Keratinocyte (primary cell): Measurements from ENCODE around the gene OR10H2. TPM values are rescaled to one million over a fixed set of nuclear protein-coding genes. Genes with fewer than 3 reads are reported as not detected.

Source experiments
- DNase-seq: peaks from one replicate; pipeline ENCODE4 v3.0.0-alpha.2; 2011; ENCODE audit warnings: low read depth, missing footprints, low spot score
- FAIRE-seq: peaks from 2 replicates; lab custom pipeline; 2011; peaks lifted over from hg19 to GRCh38; lab: Jason Lieb, UNC
- H2AFZ ChIP-seq: 2 replicates; pipeline ENCODE4 v1.6.0; 2012; ENCODE audit warnings: low read length, control low read depth, inconsistent platforms; ENCODE audit not compliant: control insufficient read depth
- H3K27ac ChIP-seq: 2 replicates; pipeline ENCODE4 v1.5.1; 2011; ENCODE audit warnings: low read length; ENCODE audit not compliant: control insufficient read depth, insufficient read depth
- H3K27me3 ChIP-seq: 3 replicates; pipeline ENCODE4 v1.6.0; 2011; ENCODE audit warnings: low read length; ENCODE audit not compliant: control insufficient read depth, insufficient read depth; ENCODE audit errors: extremely low read depth
- H3K36me3 ChIP-seq, 2 experiments: 2 replicates in 1 of 2; 3 replicates in 1 of 2; pipeline ENCODE4 v1.5.1; 2011; ENCODE audit warnings: low read length in 2 of 2, mild to moderate bottlenecking in 1 of 2; ENCODE audit not compliant: control insufficient read depth in 2 of 2, insufficient read depth in 2 of 2; ENCODE audit errors: extremely low read depth in 1 of 2
- H3K4me1 ChIP-seq: 3 replicates; pipeline ENCODE4 v1.5.1; 2011; ENCODE audit warnings: low read length; ENCODE audit not compliant: control insufficient read depth, insufficient read depth; ENCODE audit errors: extremely low read depth
- H3K4me2 ChIP-seq: 3 replicates; pipeline ENCODE4 v1.6.0; 2011; ENCODE audit warnings: low read depth, low read length; ENCODE audit not compliant: control insufficient read depth, insufficient read depth; ENCODE audit errors: extremely low read depth
- H3K4me3 ChIP-seq, 3 experiments: fragments of 200-600 bp in 1 of 3; sonication (generic) in 1 of 3; 2 replicates in 2 of 3; 3 replicates in 1 of 3; pipeline ENCODE4 v1.5.1; 2011 to 2016; ENCODE audit warnings: low read length in 3 of 3, mild to moderate bottlenecking in 3 of 3, control low read depth in 2 of 3, inconsistent platforms in 1 of 3, low read depth in 1 of 3, mixed read lengths in 1 of 3, mixed run types in 1 of 3, moderate library complexity in 1 of 3; ENCODE audit not compliant: control insufficient read depth in 2 of 3, insufficient read depth in 2 of 3; ENCODE audit errors: extremely low read depth in 1 of 3
- H3K79me2 ChIP-seq: 2 replicates; pipeline ENCODE4 v1.6.0; 2012; ENCODE audit warnings: low read length; ENCODE audit not compliant: control insufficient read depth, insufficient read depth
- H3K9ac ChIP-seq: 3 replicates; pipeline ENCODE4 v1.6.0; 2011; ENCODE audit warnings: low read length; ENCODE audit not compliant: control insufficient read depth, insufficient read depth; ENCODE audit errors: extremely low read depth
- H3K9me1 ChIP-seq: 3 replicates; pipeline ENCODE4 v1.6.0; 2011; ENCODE audit warnings: low read length; ENCODE audit not compliant: control insufficient read depth, insufficient read depth; ENCODE audit errors: extremely low read depth
- H3K9me3 ChIP-seq: 2 replicates; pipeline ENCODE4 v1.5.1; 2012; ENCODE audit warnings: low read depth, low read length; ENCODE audit not compliant: control insufficient read depth
- H4K20me1 ChIP-seq: 3 replicates; pipeline ENCODE4 v1.6.0; 2011; ENCODE audit warnings: low read length; ENCODE audit not compliant: control insufficient read depth, insufficient read depth; ENCODE audit errors: extremely low read depth
- EZH2 ChIP-seq: IDR thresholded peaks from one replicate; pipeline ENCODE4 v1.6.1; 2012; ENCODE audit warnings: inconsistent platforms, mild to moderate bottlenecking, low read length, moderate library complexity
- dilution Hi-C: fragments of 300-500 bp; cut with MboI; formaldehyde crosslinking; loops from one replicate; pipeline ENCODE4 v1.7.0; 2020; ENCODE audit warnings: low sequenced_read_pairs; ENCODE audit not compliant: extremely low pct_ligation_motif_present
- polyA plus RNA-seq, 5 experiments: library from polyadenylated mRNA; depleted of rRNA in 3 of 5; stranded (reverse) in 3 of 5; stranded (forward) in 1 of 5; unstranded in 1 of 5; fragments of >200 nt; gene quantifications; 1 replicate in 1 of 5; 2 replicates in 3 of 5; 3 replicates in 1 of 5; pipeline versions ENCODE4 v1.2.1 to v1.2.3, GENCODE V29; 2011 to 2012; ENCODE audit warnings: missing spikeins in 2 of 5, low read depth in 1 of 5, low replicate concordance in 1 of 5
- TF ChIP-seq, protein P1 (sequence below), 3 experiments: IDR thresholded peaks in 1 of 3; conservative IDR thresholded peaks in 1 of 3; optimal IDR thresholded peaks in 1 of 3; 2 replicates in 2 of 3; 3 replicates in 1 of 3; pipeline versions ENCODE3 to v1.5.1; 2011; ENCODE audit warnings: low read length in 3 of 3, mild to moderate bottlenecking in 3 of 3, moderate library complexity in 2 of 3, control low read depth in 1 of 3, inconsistent platforms in 1 of 3; ENCODE audit not compliant: insufficient read depth in 2 of 3; ENCODE audit errors: extremely low read depth in 1 of 3

OR10H2 gene
- polyA plus RNA-seq, 1 donor (not counting 4 experiments of a cell fraction or from before 2014, with no cell fraction given) = not detected

DNA sequence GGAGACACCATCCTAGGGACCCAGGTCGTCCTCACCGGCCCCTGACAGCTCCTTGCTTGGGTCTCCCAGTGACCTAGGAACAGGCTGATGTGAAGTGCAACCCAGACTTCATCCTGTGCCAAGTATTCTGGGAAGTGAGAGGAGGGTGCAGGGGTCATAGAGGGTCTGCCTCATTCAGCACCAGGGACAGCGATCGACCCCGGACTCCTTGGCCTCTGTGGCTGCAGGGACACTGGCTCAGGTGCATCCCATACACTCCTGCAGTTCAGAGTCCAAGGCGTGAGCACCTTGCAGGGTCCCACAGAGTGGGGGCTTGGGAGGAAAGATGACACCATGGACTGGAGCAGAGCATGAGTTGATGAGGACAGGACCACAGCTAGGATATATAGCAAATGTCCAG lies 10.0 kb upstream of the OR10H2 start:
- H3K36me3 ChIP-seq = no peaks in the 10 kb centered on the region
- dilution Hi-C loops = no loop called here
- H2AFZ ChIP-seq = no peak overlapping the region
- H3K9me1 ChIP-seq = no peaks in the 10 kb centered on the region
- TF ChIP-seq, protein P1, sequence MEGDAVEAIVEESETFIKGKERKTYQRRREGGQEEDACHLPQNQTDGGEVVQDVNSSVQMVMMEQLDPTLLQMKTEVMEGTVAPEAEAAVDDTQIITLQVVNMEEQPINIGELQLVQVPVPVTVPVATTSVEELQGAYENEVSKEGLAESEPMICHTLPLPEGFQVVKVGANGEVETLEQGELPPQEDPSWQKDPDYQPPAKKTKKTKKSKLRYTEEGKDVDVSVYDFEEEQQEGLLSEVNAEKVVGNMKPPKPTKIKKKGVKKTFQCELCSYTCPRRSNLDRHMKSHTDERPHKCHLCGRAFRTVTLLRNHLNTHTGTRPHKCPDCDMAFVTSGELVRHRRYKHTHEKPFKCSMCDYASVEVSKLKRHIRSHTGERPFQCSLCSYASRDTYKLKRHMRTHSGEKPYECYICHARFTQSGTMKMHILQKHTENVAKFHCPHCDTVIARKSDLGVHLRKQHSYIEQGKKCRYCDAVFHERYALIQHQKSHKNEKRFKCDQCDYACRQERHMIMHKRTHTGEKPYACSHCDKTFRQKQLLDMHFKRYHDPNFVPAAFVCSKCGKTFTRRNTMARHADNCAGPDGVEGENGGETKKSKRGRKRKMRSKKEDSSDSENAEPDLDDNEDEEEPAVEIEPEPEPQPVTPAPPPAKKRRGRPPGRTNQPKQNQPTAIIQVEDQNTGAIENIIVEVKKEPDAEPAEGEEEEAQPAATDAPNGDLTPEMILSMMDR (optimal IDR thresholded peaks at IDR 0.05 in 1 of 3, IDR thresholded peaks at IDR 0.05 in 1 of 3, conservative IDR thresholded peaks at IDR 0.05 in 1 of 3; ENCODE audit: extremely low read depth in 1 of 3, insufficient read depth in 2 of 3, low read length in 3 of 3) = no peak
- no peak overlapping the region for H3K4me2 ChIP-seq
- no peaks in the 10 kb centered on the region for H4K20me1 ChIP-seq
- DNase-seq (no peak), FAIRE-seq (no peak)
- H3K9me3 ChIP-seq = no peaks in the 10 kb centered on the region
- H3K27ac ChIP-seq = no peak overlapping the region
- H3K9ac ChIP-seq = no peak overlapping the region
- no peak overlapping the region for H3K4me3 ChIP-seq
- H3K79me2 ChIP-seq = no peaks in the 10 kb centered on the region
- peaks cover 2% of the 10 kb centered on the region for H3K27me3 ChIP-seq
- no peaks in the 10 kb centered on the region for H3K4me1 ChIP-seq

DNA sequence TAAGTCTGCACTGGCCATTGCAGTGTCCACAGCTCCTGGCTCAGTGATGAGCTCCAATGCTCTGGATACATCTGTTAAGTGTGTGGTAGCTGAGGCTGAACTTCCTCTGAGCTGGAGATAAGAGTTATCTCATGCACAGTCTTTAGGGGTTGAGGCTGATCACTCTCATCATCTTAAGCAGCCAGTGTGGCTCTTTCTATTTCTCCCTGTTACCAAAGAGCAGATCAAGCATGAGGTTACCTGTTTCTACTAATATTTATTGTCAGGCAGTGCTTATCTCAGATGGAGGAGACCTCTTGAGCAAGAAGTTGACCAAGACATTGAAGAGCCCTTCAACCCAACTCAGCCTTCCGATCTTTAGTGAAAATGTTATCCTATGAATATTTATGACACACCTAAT lies 6.6 kb upstream of the OR10H2 start:
- DNase-seq = no peak
- H3K27ac ChIP-seq = no peak overlapping the region
- dilution Hi-C loops = no loop called here
- FAIRE-seq = no peak
- no peaks in the 10 kb centered on the region for H3K36me3 ChIP-seq
- H3K9me1 ChIP-seq = no peaks in the 10 kb centered on the region
- H4K20me1 ChIP-seq = no peaks in the 10 kb centered on the region
- H3K4me3 ChIP-seq = no peak overlapping the region
- H3K9ac ChIP-seq = no peak overlapping the region
- peaks cover 10% of the 10 kb centered on the region for H3K27me3 ChIP-seq
- no peaks in the 10 kb centered on the region for H3K4me1 ChIP-seq
- H3K9me3 ChIP-seq = no peaks in the 10 kb centered on the region
- H2AFZ ChIP-seq = no peak overlapping the region
- H3K4me2 ChIP-seq = no peak overlapping the region
- no peak for TF ChIP-seq EZH2
- TF ChIP-seq, protein P1 (optimal IDR thresholded peaks at IDR 0.05 in 1 of 3, IDR thresholded peaks at IDR 0.05 in 1 of 3, conservative IDR thresholded peaks at IDR 0.05 in 1 of 3; ENCODE audit: extremely low read depth in 1 of 3, insufficient read depth in 2 of 3, low read length in 3 of 3) = no peak
- H3K79me2 ChIP-seq = no peaks in the 10 kb centered on the region
